IMR-90 (cell line): ENCODE results near the gene RPUSD2.

Experiments
- CEBPB ChIP-seq: IDR thresholded peaks from 2 replicates; pipeline ENCODE4 v1.6.1; 2012; ENCODE audit warnings: low read depth, low read length, improper control_type of control experiment
- POLR2A ChIP-seq: IDR thresholded peaks from 2 replicates; pipeline ENCODE4 v1.6.1; 2012; ENCODE audit warnings: mild to moderate bottlenecking, low read depth, low read length
- RAD21 ChIP-seq: IDR thresholded peaks from 2 replicates; pipeline ENCODE4 v1.6.1; 2012; ENCODE audit warnings: low read length, improper control_type of control experiment
- RCOR1 ChIP-seq: IDR thresholded peaks from 2 replicates; pipeline ENCODE4 v1.6.1; 2012; ENCODE audit warnings: mild to moderate bottlenecking, low read length, improper control_type of control experiment; ENCODE audit not compliant: insufficient replicate concordance
- RFX5 ChIP-seq: IDR thresholded peaks from 2 replicates; pipeline ENCODE4 v1.8.0; 2012; ENCODE audit warnings: low read depth, mild to moderate bottlenecking, low read length, moderate library complexity
- SMC3 ChIP-seq: fragments of 150-350 bp; IDR thresholded peaks from 2 replicates; pipeline ENCODE4 v1.6.1; 2016; ENCODE audit warnings: low read depth, mild to moderate bottlenecking, antibody characterized with exemption, low read length, moderate library complexity
- TF ChIP-seq, protein P1 (sequence below): conservative IDR thresholded peaks from 2 replicates; pipeline ENCODE4 v1.5.1; 2012; ENCODE audit warnings: mild to moderate bottlenecking, low read depth, low read length, improper control_type of control experiment

GRCh38 chr15:40584191-40584590 is 15.1 kb downstream of the RPUSD2 start:
- TF ChIP-seq RCOR1 (no peak), RAD21 (no peak), POLR2A (no peak), SMC3 (no peak), RFX5 (no peak), CEBPB (no peak)
- TF ChIP-seq, protein P1, sequence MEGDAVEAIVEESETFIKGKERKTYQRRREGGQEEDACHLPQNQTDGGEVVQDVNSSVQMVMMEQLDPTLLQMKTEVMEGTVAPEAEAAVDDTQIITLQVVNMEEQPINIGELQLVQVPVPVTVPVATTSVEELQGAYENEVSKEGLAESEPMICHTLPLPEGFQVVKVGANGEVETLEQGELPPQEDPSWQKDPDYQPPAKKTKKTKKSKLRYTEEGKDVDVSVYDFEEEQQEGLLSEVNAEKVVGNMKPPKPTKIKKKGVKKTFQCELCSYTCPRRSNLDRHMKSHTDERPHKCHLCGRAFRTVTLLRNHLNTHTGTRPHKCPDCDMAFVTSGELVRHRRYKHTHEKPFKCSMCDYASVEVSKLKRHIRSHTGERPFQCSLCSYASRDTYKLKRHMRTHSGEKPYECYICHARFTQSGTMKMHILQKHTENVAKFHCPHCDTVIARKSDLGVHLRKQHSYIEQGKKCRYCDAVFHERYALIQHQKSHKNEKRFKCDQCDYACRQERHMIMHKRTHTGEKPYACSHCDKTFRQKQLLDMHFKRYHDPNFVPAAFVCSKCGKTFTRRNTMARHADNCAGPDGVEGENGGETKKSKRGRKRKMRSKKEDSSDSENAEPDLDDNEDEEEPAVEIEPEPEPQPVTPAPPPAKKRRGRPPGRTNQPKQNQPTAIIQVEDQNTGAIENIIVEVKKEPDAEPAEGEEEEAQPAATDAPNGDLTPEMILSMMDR = no peak
